Activated T-helper 9 cell treated with anti-CD3 and anti-CD28 coated beads, Interleukin-2, amount 50 U/mL, for 16 hours (primary cell): ENCODE measurements around the gene EPHA6.
"Not testable (repeated sequence)": the region's sequence is repeated elsewhere in the genome, so short reads cannot be mapped to it uniquely, and the experiment has no call there.

Experiments
- DNase-seq: peaks from one replicate; pipeline ENCODE4 v3.0.0-alpha.2; 2020; ENCODE audit warnings: low read depth

The EPHA6 gene

DNA sequence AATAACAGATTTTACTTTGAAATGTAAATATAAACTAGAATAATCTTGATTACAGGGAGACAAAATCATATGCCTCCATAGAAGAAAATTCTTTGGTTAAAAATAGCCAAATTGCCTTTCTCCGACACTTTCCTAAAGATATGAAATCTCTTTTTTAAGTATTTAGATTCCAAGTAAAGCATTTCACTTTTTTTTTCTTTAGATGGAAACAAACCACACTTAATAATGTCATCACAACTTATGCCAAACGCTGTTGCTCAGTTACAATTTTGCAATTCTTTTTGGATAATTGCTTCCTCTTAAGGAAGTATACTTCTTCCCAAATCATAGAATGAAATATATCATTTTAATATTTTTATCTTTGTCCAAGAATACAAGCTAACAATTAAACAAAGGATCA lies 656.1 kb downstream of the EPHA6 start:
- no peak for DNase-seq

DNA sequence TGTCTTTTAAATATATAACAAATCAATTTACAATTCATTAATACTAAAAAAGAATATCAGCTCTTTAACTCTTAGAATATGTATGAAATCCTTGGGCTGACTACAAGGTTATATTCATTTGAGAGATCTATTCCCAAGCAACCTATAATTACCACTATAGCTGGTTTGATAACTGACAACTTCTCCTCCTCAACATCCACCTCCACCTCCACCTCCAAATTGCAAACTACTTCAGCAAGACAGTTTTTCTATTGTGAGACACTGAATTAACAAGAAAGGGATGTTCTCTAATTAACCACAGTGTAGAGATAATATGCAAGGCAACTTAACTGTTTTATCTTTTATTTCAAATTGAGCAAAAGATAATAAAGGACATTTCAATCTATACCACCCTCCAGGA lies 665.3 kb downstream of the EPHA6 start:
- no peak for DNase-seq

GRCh38 chr3:97480696-97481289 lies 666.4 kb downstream of the EPHA6 start:
- DNase-seq: not testable (repeated sequence)

- no peak for DNase-seq
Measured at GRCh38 chr3:97481416-97481815, 667.0 kb downstream of the EPHA6 start.

GRCh38 chr3:97485206-97485605 lies 670.8 kb downstream of the EPHA6 start:
- no peak for DNase-seq

DNA sequence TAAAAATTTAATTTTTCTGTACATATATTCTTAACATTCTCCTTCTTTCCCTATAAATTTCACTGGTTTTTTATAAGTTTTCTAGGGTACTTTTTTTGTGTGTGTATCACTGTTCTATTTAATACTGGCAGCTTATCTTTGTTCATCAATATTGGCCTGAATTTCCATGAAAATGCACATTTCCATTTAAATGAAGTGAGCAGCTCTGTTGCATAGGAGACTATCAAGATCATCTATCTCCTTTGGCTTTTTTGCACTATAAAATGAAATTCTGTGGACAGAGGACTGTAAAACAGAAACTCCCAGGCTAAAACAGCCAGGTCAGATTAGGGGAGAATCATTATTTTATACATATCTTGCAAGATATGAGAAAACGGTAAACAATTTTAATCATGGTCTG lies 673.2 kb downstream of the EPHA6 start:
- DNase-seq: no peak

GRCh38 chr3:97488741-97489140 lies 674.3 kb downstream of the EPHA6 start:
- DNase-seq: no peak

DNA sequence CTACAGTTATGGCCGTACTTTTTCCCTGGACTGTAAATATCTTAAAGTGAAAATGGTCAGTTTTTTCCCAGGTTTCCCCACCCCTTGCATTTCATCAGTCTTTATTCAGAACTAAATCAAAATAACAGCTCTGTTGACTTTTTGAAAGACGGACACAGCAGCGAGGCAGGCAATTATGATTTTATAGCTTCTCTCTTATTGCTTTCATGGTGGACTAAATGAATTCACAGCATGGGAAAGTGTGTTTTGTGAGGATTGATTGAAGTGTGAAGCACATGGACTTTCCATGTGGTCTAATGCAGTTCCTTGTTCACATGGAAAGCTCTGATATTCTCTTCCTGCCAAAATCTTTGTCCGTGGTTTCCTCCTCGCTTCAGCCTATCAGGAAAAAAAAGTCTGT lies 681.5 kb downstream of the EPHA6 start:
- DNase-seq: no peak

DNA sequence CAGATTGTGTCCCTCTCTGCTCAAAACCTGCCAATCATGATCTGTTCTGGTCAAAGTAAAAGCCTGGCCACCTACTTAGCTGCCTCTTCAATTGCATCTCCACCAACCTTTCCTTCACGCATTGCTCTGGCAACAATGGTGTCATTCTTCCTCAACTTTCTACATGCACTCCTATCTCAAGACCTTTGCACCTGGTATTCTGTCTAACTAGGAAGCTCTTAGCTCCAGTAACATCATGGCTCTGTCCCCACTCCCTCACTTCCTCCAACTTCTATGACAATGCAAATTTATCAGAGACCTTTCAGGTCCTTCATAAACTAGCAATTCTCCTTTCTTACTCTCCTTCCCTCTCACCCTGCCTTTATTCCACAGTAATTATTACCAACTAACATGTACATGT lies 682.7 kb downstream of the EPHA6 start:
- DNase-seq: no peak

- no peak for DNase-seq
Measured at GRCh38 chr3:97504463-97504862, 690.1 kb downstream of the EPHA6 start.

- DNase-seq: no peak
Measured at GRCh38 chr3:97510795-97511194, 696.4 kb downstream of the EPHA6 start.

DNA sequence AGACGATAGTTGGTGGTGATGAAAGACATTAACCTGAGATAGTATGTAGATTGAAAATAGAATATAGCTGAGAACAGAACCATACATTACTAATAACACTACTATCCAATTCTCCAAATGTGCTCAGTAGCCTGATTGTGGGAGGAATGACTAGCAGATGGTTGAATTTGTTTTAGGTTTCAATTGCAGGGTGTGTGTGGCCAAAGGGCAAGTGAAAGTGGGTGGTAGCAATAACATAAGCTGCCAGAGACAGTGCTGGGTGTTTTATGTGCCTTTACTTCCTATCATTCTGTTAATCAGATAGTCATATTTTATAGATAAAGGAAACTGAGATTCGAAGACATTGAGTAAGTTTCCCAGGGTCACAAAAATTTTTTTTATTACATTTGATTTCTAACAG lies 700.7 kb downstream of the EPHA6 start:
- no peak for DNase-seq

- no peak for DNase-seq
Measured at GRCh38 chr3:97530691-97531090, 716.3 kb downstream of the EPHA6 start.

- not testable (repeated sequence) for DNase-seq
Measured at GRCh38 chr3:97547573-97547972, 733.2 kb downstream of the EPHA6 start.

GRCh38 chr3:97550408-97550807 lies 736.0 kb downstream of the EPHA6 start:
- no peak for DNase-seq

DNA sequence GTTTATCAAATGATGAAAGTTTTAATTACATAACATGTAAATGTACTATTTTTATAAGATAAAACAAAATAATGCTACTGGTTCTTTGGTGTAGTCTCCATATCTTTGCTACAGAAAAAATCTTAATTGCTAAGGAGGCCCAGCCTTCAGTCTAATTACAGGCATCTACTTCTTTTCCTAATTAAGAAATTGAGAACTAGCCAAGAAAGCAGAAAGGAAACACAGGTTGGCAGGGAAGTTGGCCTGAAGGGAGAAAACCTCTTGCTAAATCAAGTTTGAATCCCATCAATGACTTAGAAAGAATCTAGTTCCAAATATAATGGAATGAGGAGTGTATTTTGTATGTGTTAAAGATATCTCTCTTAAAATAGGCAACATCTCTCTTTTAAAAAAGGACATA lies 737.8 kb downstream of the EPHA6 start:
- DNase-seq: no peak

GRCh38 chr3:97575742-97576141 lies 761.3 kb downstream of the EPHA6 start:
- no peak for DNase-seq

- no peak for DNase-seq
Measured at GRCh38 chr3:97576221-97576620, 761.8 kb downstream of the EPHA6 start.

GRCh38 chr3:97579365-97579764 lies 765.0 kb downstream of the EPHA6 start:
- DNase-seq: no peak

- no peak for DNase-seq
Measured at GRCh38 chr3:97610626-97611025, 796.2 kb downstream of the EPHA6 start.

DNA sequence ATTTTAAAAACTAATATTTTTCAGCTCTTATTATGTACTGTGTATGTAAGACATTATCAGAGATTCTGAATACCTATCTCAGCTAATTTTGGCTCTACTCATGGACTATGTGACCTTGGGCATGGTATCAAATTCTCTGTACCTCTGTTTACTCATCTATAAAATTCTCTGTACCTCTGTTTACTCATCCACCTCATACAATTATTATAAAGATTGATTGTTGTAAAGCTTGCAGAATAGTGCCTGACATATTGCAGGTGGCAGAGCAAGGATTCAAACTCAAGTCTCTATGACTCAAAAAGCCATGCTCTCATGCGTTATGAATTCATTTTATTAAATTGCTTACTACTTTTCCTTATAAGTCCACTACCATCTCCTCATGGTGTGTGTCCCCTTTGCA lies 798.2 kb downstream of the EPHA6 start:
- no peak for DNase-seq

DNA sequence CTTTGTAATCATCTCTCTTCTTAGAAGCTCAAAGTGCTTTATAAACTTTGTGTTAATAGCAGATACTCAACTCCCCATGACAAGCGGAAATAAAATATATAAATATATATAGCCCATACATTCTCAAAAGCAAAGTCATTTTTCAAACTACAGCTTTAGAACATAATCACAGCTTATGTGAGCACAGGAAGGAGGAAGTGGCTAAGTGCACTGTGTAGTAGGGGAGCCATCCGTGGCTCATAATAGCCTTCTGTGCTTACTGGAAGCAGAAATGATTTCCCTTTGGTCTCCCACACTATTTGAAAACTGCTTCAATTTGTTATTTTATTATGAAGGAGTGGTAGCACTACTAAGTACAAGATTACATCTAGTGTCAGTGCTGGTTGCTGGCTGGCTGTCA lies 798.7 kb downstream of the EPHA6 start:
- DNase-seq: no peak

GRCh38 chr3:97620514-97620913 lies 806.1 kb downstream of the EPHA6 start:
- DNase-seq: not testable (repeated sequence)

DNA sequence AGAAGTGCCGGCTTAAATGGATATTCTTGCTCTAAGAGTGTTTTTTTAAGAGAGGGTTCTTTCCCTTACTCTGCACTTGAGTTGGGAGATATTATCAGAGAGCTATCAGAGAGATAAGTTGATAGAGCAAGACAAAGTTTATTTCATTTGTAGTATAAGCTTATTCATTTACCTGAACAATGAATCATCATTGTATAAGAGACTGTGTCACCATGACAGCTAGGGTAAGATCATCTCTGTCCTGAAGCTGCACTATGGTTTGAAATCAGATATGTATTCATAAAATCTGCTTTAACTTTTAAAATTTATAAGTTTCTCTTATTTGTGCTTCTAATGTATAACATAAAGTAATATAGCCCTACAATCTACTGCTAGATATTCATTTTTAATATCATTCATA lies 822.1 kb downstream of the EPHA6 start:
- DNase-seq: no peak

DNA sequence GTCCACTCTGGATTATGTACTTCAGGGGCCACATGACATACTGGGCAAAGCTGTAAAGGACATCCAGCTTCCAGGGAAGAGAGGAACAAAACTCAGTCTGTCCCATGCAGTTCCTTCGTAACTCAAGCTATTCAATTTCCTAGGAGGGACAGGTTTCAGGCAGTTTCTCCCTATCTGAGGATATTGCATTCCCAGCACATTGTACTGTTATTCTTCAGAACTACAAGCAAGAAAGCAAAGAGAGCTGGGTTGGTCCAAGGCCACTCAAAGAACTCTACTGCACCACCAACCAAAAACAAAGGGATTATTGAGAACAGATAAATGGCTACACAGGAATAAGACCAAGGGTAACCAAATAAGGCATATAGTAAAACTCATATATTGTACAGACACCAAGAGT lies 832.5 kb downstream of the EPHA6 start:
- DNase-seq: no peak
